HG02943 (cell line): ENCODE data around the gene ACTC1.

Experiments
- ATAC-seq: cut with Tn5 transposase; IDR thresholded peaks from one replicate; pipeline ENCODE4 v1.9.1; 2021; ENCODE audit warnings: mild to moderate bottlenecking, low read depth, moderate library complexity; ENCODE audit not compliant: unreplicated experiment

Gene ACTC1

DNA sequence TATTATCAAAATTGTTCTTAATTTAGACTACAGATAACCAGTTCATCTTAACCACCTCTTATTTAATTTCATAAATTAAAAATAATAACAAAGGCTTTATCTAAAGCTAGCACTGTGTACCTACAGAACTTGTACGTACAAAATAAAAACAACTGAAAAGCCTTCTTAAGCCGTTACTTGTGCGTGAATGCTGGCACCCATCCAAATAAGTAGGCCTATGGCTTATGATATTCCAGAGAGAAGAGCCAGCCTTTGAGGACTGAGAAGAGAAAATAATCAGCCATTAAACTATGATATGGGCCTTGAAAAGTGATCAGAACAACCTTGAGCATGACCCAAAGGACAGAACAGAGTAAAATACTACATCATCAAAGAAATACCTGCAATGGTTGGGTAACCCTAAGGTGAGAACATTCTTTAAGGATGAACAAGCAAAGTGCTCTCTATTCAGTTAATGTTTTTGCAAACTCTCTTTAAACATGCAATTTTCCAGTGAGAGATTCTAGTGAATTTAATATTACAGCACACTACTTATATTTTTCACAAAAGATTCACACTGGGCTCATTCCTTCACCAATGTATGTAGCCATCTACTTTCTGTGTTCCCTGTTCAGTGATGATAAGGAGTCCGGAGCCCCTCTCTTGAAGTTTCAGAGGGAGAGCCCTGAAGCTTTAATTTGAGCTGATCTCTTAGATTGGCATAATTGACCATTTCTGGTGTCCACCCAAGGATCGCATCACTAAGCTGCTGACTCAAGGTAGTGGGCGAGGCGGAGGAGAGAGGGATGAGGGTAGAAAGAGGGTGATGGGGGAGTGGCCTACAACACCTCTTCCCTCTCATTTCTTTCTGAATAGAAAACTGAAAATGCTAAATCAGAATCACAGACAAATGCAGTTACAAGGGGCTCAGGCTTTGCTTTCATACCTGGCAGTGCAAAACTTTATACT, 7.7 kb upstream of the ACTC1 start:
- ATAC-seq = no peak

DNA sequence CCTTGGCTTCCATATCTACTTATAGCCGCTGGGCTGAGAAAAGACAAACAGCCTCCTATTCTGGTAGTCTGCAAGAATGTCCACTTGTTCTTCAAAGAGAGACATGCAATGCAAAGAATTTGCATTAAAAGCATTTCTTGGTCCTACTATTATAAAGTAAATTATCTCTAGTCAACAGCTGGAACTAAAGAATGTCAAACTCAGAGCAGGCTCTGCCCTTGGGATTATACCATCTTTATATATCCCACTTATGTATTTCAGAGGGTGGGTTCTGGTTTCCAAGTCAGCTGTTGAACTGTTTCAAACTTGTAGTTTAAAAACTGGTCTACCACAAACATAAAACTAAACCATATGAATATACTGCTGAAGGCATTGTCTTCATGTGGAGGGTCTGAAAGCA, 7.0 kb upstream of the ACTC1 start:
- ATAC-seq = no peak

DNA sequence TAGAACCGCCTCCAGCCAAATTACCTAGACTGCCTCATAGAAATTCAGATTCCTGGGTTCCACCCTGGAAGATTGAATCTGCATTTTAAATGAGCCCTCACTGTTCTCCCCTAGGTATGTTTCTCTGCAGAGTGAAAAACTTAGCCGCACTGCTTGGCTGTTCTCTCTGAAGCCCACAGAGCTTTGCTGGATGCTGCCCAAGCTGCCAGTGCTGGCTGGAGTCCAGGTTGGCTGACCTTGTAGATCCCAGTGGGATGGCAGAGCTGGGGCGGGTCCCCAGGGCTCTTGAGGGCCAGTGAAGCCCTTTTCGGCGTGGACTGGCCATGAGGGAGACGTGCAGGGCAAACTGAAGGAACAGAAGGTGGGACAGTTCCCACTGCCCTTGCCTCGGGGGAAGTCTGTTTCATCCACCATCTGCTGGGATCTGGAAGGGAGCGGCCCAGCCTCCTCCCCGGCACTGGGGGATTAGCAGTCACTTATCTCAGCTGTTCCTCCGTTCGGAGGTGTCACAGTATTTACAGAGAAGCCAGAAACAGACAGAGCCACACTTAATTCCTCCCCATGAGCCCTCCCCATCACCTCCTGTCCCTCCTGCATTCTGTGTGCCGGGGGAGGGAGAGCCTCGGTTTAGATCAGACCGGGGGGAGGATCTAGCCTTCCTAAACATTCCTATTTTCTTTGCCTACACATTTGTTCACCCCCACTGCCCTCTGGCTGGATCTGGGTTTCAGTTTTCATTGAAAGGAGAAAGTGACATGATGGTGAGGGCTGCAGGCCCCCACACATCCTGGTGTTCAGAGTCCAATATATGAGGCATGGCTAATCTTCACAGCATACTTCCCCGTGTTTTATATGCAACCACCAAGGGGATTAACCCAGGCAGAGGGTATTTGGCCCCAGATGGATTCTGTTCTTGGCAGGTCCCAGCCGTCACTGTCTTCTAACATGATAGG, 4.1 kb upstream of the ACTC1 start:
- no peak for ATAC-seq

GRCh38 chr15:34796847-34797435, 1.6 kb upstream of the ACTC1 start:
- no peak for ATAC-seq

- ATAC-seq = no peak
Measured at GRCh38 chr15:34794590-34795206, 651 bp downstream of the ACTC1 start.

DNA sequence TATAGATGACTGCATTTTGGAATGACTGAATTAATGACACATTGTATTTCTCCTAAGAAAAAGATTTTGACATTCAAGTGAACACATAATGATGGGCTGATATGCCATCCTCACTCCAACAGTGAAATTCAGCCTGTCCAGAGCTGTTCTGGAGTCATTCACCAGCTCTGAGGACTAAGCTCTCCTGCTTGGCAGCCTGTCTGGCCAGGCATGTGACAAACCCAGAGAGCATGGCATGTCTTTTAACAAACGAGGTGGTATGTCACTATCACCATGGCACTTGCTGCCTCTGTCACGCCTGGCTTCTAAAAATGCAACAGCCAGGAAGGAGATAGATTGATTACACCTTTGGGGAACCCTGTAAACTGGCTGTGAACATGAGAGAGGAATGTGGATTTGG, 1.4 kb downstream of the ACTC1 start:
- no peak for ATAC-seq

DNA sequence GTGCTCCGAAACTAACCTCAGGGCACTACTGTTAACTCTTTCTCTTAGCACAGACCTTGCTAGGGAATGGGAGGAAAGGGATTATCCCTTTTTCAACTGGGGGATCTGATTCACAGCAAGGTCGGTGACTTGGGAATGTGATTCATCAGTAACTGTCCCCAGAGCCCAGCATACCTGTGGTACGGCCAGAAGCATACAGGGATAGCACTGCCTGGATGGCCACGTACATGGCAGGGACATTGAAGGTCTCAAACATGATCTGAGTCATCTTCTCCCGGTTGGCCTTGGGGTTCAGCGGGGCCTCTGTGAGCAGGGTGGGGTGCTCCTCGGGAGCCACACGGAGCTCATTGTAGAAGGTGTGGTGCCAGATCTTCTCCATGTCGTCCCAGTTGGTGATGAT, 2.3 kb downstream of the ACTC1 start:
- ATAC-seq = no peak

GRCh38 chr15:34791701-34792100, 3.6 kb downstream of the ACTC1 start:
- ATAC-seq = no peak

DNA sequence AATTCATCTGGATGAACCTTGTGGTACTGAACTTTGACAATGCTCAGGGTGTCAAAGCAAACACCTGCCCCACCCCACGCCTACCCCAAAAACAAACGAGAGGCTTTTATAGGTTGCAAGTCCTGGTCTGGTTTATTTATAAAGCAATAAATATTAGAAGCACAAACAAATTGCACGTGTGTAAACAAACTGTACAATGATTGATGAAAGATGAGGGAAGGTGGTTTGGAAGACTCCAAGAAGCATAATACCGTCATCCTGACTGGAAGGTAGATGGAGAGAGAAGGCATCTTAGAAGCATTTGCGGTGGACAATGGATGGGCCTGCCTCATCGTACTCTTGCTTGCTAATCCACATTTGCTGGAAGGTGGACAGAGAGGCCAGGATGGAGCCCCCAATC, 5.2 kb downstream of the ACTC1 start:
- no peak for ATAC-seq

DNA sequence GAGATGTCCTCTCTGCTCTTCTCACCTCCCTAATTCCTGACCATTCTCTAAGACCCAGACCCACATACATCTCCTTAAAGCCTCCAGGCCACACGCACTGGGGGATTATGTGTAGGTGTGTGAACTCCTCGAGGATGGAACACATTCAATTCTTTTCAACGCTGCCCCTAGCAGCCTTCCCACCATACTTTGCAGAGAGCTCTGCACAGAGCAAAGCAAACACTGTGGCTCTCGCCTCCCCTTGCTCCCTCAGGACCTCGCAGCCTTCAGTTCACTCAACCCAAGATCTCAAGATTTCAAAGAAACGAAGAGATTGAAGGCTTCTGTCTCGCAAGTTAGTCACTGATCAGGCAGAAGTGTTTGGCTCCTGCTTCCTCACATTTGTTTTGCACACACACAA, 6.0 kb downstream of the ACTC1 start:
- ATAC-seq = no peak

DNA sequence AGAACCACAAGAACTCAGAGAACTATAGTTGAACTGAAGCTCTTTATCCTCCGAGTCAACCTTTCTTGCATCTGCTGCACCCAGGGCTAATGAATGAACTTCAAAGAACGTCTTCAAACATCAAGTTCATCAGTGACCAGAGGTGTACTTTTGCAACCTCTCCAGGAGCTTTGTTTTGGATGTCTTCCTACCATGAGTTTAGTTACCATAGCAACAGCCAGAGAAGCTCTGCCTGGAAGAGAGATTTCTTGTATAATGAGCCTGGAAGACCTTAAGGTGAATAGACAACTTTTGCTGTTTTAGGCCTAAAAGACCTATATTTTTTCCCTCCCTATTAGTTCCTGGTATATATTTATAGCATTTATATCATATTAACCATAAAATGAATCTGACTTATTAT, 9.1 kb downstream of the ACTC1 start:
- no peak for ATAC-seq

GRCh38 chr15:34783991-34784390, 11.4 kb downstream of the ACTC1 start:
- ATAC-seq = no peak

DNA sequence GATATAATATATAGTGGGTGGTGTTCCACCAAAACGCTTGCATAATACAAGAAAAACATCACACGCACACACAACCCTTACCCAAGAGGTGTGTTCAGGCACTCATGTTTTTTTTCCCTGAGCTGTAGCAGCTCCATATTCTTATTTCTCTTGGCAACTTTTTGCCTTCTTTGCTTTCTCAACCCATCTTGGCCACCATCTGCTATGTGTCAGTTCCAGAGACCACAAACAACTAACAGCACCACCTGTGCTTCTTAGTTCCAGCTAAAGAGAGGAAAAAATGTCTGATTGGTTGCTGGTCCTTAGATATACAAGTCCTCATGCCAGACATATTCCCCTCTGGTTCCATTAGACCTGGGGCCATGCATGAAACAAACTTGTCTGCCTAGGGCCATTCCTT, 11.9 kb downstream of the ACTC1 start:
- ATAC-seq = no peak

GRCh38 chr15:34782901-34783300, 12.4 kb downstream of the ACTC1 start:
- ATAC-seq = no peak

- ATAC-seq = no peak
Measured at GRCh38 chr15:34780725-34781124, 14.6 kb downstream of the ACTC1 start.

DNA sequence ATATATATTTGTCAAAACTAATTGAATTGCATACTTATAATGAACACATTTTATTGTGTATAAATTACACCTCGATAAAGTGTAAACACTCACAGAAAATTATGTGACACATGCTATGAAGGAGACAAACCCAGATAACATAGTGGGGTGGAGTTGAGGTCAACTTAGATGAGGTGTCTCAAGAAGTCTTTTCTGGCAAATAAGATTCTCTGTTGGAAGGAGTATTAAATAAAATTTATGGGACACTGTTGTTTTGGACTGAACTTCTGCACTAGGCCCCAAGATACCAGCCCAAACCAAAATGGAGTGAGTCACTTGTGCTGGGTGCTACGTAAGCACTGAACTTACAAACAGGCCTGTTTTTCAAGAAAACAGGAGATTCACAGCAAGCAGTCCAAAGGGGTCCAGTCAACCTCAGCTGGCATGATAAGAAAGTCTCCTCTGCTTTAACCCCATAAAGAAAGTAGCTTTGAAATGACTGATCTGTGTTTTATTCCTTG, 18.7 kb downstream of the ACTC1 start:
- ATAC-seq = no peak

DNA sequence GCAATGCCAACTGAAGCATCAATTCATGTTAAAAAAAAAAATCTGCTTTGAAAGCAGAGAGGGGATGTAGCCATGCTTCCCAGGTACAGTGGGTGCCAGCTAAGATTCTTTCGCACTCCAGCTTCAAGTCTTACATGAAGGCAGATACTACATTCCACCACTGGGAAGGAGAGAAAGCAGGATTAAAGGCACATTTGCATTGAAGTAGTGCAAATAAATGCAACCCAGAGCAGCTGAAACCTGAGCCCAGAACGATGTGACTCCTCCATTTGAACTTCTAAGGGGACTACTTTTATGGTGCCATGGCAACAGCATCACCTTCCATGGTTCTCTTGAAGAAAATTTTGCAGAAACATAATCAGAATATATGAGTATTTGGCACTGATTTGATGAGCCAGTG, 21.4 kb downstream of the ACTC1 start:
- ATAC-seq = no peak

GRCh38 chr15:34773013-34773412, 22.3 kb downstream of the ACTC1 start:
- ATAC-seq = no peak

DNA sequence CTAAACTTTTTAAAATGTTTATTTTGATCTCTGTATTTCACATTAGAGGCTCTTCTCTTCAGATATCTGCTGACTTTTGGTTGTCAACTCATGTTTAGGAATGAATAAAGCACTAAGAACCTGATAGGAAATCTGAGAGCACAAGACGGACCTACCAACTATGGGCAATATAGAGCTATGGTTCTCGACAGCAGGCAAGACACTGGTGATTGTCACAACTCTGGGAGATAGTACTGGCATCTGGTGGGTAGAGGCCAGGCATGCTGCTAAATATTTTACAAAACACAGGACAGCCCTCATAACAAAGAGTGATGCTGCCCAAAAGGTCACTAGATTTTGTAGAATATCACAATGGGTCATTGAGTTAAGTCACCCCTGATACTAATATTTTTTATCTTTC, 23.0 kb downstream of the ACTC1 start:
- ATAC-seq = no peak

DNA sequence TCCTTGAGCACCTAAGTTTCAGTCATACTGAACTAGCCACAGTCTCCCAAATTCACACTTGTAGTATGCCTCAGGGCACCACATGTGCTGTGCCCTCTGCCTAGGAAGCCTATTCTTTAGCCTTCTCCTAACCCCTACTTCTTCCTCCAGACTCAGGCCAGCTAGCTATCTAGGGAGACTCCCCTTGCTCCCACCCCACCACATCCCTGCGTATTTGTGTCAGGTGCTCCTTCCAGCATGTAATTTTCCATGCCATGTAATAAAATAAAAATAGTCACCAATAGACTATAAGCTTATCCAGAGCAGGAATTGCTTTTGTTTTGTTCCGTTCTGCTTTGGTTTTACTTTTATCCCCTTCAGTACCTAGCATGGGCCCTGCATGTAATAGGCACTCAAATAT, 25.6 kb downstream of the ACTC1 start:
- no peak for ATAC-seq
